ENCODE measurements around the gene STAT5A. TPM values are rescaled to one million over a fixed set of nuclear protein-coding genes. Genes with fewer than 3 reads are reported as not detected.

STAT5A gene
- total and polyA plus RNA-seq, 9 of the 15 experiments (the other 6 are each of a cell fraction or from before 2014, with no cell fraction given): 79.9 to 415 (median 196) TPM

DNA sequence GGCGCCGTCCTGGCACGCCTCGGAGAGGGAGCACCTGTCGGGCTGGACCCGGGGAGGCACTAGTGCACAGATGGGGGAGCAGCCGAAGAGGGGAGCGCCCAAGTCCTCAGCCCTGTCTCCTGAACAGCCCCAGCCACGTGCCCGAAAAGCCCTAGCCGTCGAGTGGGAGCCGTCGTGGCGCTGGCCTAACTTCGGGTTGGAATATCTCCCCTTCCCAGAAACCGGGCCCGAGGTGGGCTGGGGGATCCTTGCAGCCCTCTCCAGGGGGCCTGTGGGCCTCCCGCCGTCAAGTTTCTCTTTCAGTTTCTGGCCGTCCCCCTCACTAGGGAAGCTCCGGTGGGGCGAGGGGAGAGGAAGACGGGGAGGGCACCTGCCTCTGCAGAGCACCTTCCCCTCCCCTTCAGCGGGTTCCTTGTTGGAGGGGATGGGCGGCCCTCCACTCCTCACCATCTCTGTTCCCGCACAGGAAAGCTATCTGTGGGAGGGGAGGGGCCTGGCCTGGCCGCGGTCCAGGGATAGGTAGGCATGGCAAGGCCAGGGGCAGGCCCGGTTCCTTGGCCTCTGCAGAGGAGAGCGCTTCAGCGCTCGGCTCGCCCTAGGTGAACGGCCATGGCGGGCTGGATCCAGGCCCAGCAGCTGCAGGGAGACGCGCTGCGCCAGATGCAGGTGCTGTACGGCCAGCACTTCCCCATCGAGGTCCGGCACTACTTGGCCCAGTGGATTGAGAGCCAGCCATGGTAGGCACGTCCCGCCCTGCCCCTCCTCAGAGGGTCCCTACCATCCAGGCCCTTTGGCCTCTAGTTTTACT, 709 bp downstream of the STAT5A start (continued):
- TF ChIP-seq, protein P1, sequence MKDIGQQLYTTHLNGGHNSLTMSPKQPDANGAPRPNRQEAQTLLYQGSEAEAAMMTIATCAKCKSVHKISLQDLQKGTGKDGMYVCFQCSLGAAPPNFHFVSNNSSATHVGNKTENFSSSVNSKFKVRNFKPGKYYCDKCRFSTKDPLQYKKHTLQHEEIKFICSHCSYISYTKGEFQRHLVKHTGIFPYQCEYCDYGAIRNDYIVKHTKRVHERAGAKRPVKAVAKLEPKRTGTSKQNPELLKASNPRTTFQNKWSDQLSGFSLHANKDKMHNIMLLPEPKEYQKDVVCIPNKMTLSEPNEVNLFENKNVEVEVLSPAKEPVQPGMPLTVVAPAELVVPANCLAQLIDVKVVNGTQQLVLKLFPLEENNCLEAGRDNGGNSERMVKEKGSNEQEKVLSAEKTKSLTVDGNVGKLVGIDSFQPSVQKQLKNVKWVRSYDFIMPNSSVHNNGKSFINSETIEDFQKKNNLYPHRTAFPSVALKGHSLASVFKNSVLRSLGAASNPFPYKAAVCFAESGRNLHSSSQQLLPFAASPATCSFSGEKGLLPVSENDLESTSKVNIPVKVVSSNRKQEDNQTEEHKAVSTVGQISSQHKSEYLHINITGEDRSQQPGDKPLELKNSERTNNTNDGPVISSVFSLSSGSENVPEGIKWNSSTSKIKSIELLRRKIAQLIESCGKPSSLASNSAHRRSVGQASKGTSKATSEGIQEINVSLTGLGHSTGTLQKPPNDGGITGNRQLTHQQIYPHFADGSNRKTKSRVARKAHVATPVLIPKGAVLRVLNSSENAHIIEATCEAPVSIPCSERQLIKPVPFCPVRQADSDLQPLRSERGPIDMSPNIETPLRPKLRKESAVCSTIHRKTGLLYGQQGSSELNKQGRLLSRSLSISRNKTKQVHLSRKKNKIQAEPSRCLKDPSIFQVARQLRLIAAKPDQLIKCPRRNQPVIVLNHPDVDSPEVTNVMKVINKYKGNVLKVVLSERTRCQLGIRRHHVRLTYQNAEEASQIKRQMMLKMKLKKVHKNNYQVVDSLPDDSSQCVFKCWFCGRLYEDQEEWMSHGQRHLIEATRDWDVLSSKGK (CRISPR knock-in tag; IDR thresholded peaks at IDR 0.05): no peak
- TF ChIP-seq BACH1 (tag; IDR thresholded peaks at IDR 0.05) (no peak), SP2 (IDR thresholded peaks at IDR 0.05; ENCODE audit: extremely low read depth, low read depth, low read length, poor library complexity, severe bottlenecking) (no peak), HNRNPLL (IDR thresholded peaks at IDR 0.05; ENCODE audit: low read depth, low read length, poor library complexity, severe bottlenecking) (no peak), NCOA6 (IDR thresholded peaks at IDR 0.05) (peak; percentile 95), ETS1 (conservative IDR thresholded peaks at IDR 0.05; ENCODE audit: control insufficient read depth, low read depth, low read length) (0 out of 2 replicates have a peak, but pooled peaks have one; percentile 8), DACH1 (IDR thresholded peaks at IDR 0.05; ENCODE audit: partially characterized antibody) (no peak), ZNF184 (CRISPR knock-in tag; IDR thresholded peaks at IDR 0.05) (no peak), BRCA1 (IDR thresholded peaks at IDR 0.05) (no peak), BRCA1 (CRISPR knock-in tag; IDR thresholded peaks at IDR 0.05) (no peak)
- TF ChIP-seq, protein P2, sequence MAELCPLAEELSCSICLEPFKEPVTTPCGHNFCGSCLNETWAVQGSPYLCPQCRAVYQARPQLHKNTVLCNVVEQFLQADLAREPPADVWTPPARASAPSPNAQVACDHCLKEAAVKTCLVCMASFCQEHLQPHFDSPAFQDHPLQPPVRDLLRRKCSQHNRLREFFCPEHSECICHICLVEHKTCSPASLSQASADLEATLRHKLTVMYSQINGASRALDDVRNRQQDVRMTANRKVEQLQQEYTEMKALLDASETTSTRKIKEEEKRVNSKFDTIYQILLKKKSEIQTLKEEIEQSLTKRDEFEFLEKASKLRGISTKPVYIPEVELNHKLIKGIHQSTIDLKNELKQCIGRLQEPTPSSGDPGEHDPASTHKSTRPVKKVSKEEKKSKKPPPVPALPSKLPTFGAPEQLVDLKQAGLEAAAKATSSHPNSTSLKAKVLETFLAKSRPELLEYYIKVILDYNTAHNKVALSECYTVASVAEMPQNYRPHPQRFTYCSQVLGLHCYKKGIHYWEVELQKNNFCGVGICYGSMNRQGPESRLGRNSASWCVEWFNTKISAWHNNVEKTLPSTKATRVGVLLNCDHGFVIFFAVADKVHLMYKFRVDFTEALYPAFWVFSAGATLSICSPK (IDR thresholded peaks at IDR 0.05; ENCODE audit: borderline replicate concordance): no peak
- TF ChIP-seq, protein P3, sequence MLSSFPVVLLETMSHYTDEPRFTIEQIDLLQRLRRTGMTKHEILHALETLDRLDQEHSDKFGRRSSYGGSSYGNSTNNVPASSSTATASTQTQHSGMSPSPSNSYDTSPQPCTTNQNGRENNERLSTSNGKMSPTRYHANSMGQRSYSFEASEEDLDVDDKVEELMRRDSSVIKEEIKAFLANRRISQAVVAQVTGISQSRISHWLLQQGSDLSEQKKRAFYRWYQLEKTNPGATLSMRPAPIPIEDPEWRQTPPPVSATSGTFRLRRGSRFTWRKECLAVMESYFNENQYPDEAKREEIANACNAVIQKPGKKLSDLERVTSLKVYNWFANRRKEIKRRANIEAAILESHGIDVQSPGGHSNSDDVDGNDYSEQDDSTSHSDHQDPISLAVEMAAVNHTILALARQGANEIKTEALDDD (IDR thresholded peaks at IDR 0.05): no peak
- TF ChIP-seq, protein P4, sequence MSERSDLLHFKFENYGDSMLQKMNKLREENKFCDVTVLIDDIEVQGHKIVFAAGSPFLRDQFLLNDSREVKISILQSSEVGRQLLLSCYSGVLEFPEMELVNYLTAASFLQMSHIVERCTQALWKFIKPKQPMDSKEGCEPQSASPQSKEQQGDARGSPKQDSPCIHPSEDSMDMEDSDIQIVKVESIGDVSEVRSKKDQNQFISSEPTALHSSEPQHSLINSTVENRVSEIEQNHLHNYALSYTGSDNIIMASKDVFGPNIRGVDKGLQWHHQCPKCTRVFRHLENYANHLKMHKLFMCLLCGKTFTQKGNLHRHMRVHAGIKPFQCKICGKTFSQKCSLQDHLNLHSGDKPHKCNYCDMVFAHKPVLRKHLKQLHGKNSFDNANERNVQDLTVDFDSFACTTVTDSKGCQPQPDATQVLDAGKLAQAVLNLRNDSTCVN (CRISPR knock-in tag; IDR thresholded peaks at IDR 0.05): no peak

Data from K562 (cell line).